HG03135 (cell line): ENCODE measurements around the gene PFKFB3.

Experiments
- ATAC-seq: cut with Tn5 transposase; IDR thresholded peaks from one replicate; pipeline ENCODE4 v1.9.1; 2021; ENCODE audit warnings: mild to moderate bottlenecking, moderate library complexity; ENCODE audit not compliant: unreplicated experiment

PFKFB3 gene

GRCh38 chr10:6218692-6219493 is 16.2 kb downstream of the PFKFB3 start:
- no peak for ATAC-seq

- ATAC-seq, result no peak
Measured at GRCh38 chr10:6219494-6219836, 16.7 kb downstream of the PFKFB3 start.

- no peak for ATAC-seq
Measured at GRCh38 chr10:6220418-6221191, 17.9 kb downstream of the PFKFB3 start.

- ATAC-seq, result no peak
Measured at GRCh38 chr10:6221192-6221940, 18.6 kb downstream of the PFKFB3 start.

- ATAC-seq, result no peak
Measured at GRCh38 chr10:6221971-6222751, 19.4 kb downstream of the PFKFB3 start.

GRCh38 chr10:6222755-6223154 is 20.0 kb downstream of the PFKFB3 start:
- ATAC-seq, result no peak

GRCh38 chr10:6223981-6224380 is 21.2 kb downstream of the PFKFB3 start:
- ATAC-seq, result no peak

GRCh38 chr10:6224781-6225180 is 22.0 kb downstream of the PFKFB3 start:
- ATAC-seq, result no peak

GRCh38 chr10:6225263-6225814 is 22.6 kb downstream of the PFKFB3 start:
- no peak for ATAC-seq

- ATAC-seq, result no peak
Measured at GRCh38 chr10:6226216-6226615, 23.5 kb downstream of the PFKFB3 start.

GRCh38 chr10:6227346-6227745 is 24.6 kb downstream of the PFKFB3 start:
- ATAC-seq, result no peak

- ATAC-seq, result no peak
Measured at GRCh38 chr10:6228010-6228511, 25.3 kb downstream of the PFKFB3 start.

GRCh38 chr10:6228647-6229046 is 25.9 kb downstream of the PFKFB3 start:
- ATAC-seq, result no peak

- ATAC-seq, result no peak
Measured at GRCh38 chr10:6229290-6229689, 26.6 kb downstream of the PFKFB3 start.

- no peak for ATAC-seq
Measured at GRCh38 chr10:6229746-6230145, 27.0 kb downstream of the PFKFB3 start.

GRCh38 chr10:6230315-6230714 is 27.6 kb downstream of the PFKFB3 start:
- no peak for ATAC-seq

- no peak for ATAC-seq
Measured at GRCh38 chr10:6231146-6231545, 28.4 kb downstream of the PFKFB3 start.

GRCh38 chr10:6231730-6232129 is 29.0 kb downstream of the PFKFB3 start:
- ATAC-seq, result no peak

- no peak for ATAC-seq
Measured at GRCh38 chr10:6232225-6232807, 29.6 kb downstream of the PFKFB3 start.
